NCI-H2227 treated with DMSO at 0.1 percent for 48 hours (cell line): ENCODE results near the gene FRMD8.
"Not testable (repeated sequence)": the region's sequence is repeated elsewhere in the genome, so short reads cannot be mapped to it uniquely, and the experiment has no call there.

Experiments used
- DNase-seq: peaks from one replicate; lab custom pipeline; 2025; lab: John Stamatoyannopoulos, UW

FRMD8 gene

GRCh38 chr11:65435981-65436411, 49.6 kb downstream of the FRMD8 start:
- DNase-seq: no peak

DNA sequence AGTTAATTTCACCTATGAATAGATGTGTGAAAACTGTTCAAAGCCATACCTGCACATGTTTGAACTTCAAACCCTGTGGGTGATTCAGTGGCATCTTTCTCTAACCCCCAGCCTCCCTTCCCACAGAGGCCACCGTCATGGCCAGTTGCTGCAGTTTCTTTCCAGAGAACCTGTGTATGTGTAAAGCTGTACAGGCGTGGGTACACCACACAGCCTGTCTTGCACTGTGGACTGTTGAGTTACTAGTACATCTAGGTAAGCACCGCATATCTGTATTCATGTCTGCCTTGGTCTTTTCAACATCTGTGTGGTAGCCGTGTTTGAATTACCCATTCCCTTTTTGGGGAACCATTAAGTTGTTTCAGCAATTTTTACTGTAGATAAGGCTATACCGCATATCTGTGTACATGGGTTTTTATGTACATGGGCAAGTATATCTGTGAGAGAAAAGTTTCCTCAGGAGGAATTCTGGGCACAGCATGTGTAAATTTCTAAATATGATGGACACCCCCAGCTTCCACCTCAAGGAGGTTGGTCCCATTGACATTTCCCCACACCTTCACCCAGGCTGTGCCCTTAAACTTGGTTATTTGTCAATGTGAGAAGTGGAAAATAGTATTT, 50.1 kb downstream of the FRMD8 start:
- DNase-seq: no peak

- no peak for DNase-seq
Observed at GRCh38 chr11:65437436-65438227, 51.2 kb downstream of the FRMD8 start.

- DNase-seq: no peak
Observed at GRCh38 chr11:65438257-65439151, 52.1 kb downstream of the FRMD8 start.

DNA sequence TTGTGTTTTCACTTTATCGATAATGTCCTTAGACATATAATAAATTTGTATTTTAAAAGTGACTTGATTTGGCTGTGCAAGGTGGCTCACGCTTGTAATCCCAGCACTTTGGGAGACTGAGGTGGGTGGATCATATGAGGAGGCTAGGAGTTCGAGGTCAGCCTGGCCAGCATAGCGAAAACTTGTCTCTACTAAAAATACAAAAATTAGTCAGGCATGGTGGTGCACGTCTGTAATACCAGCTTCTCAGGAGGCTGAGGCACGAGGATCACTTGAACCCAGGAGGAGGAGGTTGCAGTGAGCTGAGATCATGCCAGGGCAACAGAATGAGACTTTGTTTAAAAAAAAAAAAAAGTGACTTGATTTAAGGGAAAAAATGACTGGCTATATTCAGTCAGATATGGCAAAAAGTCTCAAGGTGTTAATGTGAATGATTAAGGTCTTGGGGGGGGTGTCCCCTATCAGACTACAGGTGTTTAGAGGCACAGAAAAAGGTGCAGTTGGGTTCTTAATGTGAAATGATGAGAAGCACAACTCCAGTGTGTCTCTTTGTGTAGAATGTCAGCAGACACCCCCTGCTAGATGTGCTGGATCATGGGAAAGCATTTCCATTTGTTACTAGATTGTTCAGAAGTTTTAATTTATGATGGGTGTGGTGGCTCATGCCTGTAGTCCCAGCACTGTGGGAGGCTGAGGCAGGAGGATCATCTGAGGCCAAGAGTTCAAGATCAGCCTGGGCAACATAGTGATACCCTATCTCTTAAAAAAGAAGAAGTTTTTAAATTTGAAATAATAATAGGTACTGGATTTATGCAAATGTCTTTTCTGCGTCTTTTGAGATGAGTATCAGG, 53.1 kb downstream of the FRMD8 start:
- DNase-seq: no peak

DNA sequence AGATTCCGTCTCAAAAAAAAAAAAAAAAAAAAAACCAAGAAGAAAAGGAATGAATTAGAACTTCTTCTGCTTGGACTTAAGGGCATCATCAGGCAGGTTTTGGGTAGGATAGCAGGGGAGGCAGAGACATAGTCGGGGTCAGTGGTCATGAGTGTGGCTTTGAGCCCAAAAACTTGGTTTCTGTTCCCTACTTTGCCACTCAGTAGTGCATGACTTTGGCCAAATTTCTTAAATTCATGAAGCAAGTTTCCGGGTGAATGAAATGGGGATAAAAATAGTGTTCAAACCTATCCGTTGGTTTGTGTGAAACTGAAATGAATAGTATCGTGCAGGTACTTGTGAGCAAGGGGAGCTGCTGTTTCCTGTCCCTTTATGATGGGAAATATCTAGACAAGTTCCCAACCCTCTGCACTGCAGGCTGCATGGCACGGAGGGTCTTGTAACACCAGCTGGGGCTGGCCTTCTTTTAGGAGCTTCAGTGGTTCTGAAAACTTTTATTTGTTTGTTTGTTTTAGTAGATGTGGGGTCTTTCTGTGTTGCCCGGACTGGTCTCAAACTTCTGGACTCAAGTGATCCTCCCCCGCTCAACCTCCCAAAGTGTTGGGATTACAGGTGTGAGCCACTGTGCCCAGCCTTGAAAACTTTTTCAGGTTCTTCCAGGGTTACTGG, 54.5 kb downstream of the FRMD8 start:
- DNase-seq: no peak

DNA sequence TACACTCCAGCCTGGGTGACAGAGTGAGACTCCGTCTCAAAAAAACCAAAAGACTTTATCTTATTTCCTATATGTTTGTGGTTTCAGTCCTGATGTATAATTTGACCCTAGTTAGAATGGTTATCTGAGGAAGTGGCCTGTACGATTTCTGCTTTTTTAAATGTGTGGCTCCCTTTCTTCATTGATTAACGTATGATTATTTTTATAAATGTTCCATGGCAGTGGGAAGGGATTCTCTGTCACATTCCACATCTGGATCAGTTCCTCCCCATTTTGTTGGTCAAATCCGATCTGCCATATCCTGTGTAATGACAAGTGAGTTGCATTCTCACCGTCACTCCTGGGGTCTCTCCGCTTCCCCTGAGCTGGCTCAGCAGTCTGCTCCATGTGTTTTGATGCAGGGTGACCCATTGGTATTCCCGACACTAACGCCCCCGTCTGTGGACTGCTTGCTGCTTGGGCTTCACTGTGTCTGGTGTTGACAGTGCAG, 56.5 kb downstream of the FRMD8 start:
- DNase-seq: no peak

DNA sequence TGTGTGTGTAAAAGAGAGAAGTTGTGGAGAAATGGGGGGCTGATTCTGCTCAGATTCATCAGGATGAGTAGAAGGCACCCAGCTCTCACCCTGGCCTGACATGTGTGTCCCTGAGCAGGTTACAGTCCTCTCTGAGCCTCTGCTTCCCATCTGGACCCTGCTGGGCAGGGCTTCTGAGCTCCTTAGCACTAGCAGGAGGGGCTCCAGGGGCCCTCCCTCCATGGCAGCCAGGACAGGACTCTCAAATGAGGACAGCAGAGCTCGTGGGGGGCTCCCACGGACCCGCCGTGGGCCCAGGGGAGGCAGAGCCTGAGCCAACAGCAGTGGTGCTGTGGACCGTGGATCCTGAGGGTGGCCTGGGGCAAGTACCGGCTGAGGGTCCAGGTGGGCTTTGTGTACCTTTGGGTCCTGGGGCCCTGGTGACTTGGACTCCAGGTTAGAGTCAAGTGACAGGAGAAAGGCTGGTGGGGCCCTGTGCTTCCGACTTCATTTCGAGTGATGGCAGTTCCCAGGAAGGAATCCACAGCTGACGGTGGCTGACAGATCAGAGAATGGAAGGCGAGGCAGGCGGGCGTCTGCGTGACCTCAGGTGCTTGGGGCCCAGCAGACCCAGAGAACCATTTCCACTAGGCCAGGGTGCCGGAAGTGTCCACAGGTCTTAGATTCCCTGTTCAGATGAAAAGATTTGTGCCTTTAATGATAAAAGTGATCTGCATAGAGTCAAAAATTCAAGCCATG, 58.0 kb downstream of the FRMD8 start:
- no peak for DNase-seq

DNA sequence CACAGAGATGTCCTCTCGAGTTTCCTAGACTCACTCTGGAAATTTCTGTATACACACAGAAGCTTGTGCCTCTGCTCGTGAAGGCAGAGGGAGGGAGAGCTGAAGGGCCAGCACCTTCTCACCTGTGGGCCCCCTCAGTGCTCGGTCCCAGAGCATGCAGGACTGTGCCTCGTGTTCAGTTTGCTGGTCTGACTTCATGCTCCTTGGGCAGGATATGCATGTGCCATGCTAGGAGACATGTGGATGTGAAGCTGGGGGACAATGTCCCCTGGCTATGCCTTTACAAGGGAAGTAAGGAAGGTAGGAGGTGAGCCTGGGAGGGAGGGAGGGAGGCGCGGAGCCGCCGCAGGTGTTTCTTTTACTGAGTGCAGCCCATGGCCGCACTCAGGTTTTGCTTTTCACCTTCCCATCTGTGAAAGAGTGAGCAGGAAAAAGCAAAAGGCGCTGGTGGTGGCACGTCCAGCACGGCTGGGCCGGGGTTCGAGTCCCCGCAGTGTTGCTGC, 58.7 kb downstream of the FRMD8 start:
- DNase-seq: no peak

DNA sequence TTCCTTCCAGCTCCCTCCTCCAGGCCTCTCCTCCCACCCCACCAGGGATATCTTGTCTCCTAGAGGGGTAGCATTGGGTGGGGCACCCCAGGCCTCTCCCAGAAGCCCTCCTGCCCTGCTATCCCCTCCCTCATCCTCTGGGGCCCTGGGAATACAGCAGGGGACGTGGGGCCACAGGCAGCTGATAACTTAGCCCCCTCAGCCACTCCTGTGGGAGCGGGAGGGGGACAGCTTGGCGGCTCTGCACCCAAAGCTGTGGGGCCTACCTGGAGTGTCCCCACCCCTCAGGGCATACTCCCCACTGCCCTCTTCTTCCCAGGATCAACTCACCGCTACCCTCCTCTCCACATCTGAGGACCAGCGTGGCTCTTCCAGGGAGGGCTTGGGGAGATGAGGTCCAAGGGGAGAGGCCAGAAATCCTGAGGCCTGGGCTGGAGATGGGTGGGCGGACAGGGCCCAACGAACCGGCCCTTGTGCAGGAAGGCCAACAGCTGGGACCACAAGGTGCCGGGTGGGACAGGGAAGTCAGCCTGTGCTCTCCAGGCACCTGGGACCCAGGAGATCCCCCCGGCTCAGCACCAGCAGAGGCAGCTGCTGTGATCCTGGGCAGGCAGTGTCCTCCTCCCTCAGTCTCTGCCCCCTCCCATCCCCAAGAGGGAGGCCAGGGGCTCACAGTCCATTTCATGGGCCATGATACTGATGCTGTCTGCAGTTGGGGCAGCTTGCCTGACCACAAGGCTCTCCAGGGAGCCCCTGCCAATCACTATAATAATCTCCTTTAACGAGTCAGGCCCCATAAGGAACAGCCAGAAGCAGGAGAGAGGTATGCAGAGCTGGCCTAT, 59.4 kb downstream of the FRMD8 start:
- DNase-seq: no peak

DNA sequence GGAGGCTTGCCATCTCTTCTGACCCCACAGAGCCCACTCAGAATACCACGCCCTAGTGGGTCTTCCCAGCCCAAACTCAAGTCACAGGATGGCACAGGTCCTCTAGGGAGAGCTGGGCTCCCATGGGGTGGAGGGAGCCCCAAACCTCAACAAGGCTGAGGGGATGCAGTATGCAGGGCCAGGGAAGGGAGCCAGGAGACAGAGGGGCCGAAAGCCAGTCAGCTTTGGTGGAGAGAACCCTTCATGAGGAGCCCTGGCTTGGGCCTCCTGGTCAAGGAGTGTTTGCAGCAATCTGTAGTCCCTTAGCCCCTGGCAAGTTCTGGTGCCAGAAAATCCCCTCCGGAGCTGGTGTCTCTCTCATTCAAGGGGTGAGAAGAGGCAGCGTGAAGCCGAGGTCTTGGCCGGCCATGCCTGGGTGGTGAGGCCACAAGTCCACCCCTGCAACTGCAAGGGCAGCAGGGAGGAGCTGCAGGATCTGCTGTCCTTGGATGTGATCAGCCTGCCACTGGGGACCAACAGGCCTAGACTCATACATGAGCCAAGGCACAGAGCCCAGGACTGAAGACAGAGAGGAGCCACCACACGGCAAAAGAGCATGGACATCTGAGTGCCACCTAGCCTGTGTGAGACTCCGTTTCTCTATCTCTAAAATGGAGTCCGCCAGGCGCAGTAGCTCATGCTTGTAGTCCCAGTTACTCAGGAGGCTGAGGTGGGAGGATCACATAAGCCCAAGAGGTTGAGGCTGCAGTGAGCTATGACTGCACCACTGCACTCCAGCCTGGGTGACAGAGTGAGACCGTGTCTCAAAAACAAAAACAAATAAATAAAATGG, 60.2 kb downstream of the FRMD8 start:
- no peak for DNase-seq

DNA sequence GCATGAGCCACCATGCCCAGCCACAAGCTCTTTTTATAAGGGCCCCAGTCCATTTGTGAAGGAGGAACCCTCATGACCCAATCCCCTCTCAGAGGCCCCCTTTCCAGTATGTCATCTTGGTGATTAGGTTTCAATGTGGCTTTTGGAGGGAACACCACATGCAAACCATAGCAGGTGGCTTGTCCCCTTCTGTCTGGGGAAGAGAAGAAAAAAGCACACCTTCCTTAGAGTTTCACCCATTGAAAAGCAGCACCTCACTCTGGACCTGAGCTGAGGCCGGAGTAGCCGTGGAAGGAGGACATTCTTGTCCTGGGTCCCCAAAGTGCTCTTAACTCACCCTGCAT, 61.6 kb downstream of the FRMD8 start:
- DNase-seq: no peak

DNA sequence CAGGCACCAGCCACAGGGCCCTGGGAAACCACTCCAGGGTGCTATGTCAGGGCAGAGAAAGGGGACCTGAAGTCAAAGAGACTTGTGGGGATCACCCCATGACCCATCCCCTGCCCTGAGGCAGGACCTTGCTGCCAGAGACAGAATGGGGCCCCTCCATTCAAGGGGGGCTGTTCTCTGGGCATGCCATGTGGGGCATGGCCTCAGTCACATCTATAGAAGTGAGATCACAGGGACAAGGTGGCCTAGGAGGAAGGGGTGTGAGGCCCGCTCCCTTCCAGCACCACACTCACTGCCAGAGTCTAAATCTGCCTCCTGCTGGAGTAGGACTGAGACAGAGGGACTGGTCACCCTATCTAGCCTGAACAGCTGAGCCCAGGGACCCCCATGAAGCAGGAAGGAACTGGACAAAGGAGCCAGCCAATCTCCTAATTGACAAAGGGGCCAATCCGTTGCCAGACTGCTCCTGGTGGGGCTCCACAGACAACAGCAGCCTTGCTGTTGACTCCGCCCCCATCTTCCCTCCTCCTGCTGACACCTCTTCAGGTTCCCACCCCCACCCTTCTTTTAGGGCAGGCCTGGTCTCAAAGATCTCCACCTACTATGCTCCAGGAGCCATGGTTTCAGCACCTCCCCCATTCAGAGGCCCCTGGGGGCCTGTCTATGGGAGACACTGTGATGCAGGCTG, 62.1 kb downstream of the FRMD8 start:
- no peak for DNase-seq

DNA sequence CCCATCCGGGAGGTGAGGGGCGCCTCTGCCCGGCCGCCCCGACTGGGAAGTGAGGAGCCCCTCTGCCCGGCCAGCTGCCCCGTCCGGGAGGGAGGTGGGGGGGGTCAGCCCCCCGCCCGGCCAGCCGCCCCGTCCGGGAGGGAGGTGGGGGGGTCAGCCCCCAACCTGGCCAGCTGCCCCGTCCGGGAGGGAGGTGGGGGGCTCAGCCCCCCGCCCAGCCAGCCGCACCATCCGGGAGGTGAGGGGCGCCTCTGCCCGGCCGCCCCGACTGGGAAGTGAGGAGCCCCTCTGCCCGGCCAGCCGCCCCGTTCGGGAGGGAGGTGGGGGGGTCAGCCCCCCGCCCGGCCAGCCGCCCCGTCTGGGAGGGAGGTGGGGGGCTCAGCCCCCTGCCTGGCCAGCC, 64.9 kb downstream of the FRMD8 start:
- not testable (repeated sequence) for DNase-seq

DNA sequence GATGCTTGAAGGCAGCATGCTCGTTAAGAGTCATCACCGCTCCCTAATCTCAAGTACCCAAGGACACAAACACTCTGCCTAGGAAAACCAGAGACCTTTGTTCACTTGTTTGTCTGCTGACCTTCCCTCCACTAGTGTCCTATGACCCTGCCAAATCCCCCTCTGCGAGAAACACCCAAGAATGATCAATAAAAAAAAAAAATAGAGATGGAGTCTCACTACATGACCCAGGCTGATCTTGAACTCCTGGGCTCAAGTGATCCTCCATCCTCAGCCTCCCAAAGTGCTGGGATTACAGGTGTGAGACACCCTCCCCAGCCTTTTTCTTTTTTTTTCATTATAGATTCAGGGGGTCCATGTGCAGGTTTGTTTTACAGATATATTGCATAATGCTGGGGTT, 65.8 kb downstream of the FRMD8 start:
- DNase-seq: not testable (repeated sequence)

GRCh38 chr11:65452806-65453490, 66.5 kb downstream of the FRMD8 start:
- DNase-seq: no peak

- DNase-seq: no peak
Observed at GRCh38 chr11:65454311-65454695, 67.9 kb downstream of the FRMD8 start.
